HEK293T (cell line): ENCODE results near the gene ASIC3.

Experiments
- BHLHE40 ChIP-seq: fragments of 450-650 bp; IDR thresholded peaks from 2 replicates; pipeline ENCODE4 v1.6.1; 2016; ENCODE audit warnings: mild to moderate bottlenecking, moderate library complexity, borderline replicate concordance
- CTBP1 ChIP-seq: fragments of 450-650 bp; IDR thresholded peaks from 2 replicates; pipeline ENCODE4 v1.6.1; 2016; ENCODE audit warnings: borderline replicate concordance
- ELF4 ChIP-seq: fragments of 450-650 bp; IDR thresholded peaks from 2 replicates; pipeline ENCODE4 v1.6.1; 2017; ENCODE audit warnings: antibody characterized with exemption
- FOXA1 ChIP-seq: fragments of 450-650 bp; IDR thresholded peaks from 2 replicates; pipeline ENCODE4 v1.6.1; 2016; ENCODE audit warnings: mild to moderate bottlenecking
- FOXK2 ChIP-seq: fragments of 450-650 bp; IDR thresholded peaks from 2 replicates; pipeline ENCODE4 v1.6.1; 2016; ENCODE audit warnings: mild to moderate bottlenecking
- FOXM1 ChIP-seq: fragments of 450-650 bp; IDR thresholded peaks from 2 replicates; pipeline ENCODE4 v1.6.1; 2017; ENCODE audit warnings: mild to moderate bottlenecking, borderline replicate concordance
- HDGF ChIP-seq: fragments of 450-650 bp; IDR thresholded peaks from 2 replicates; pipeline ENCODE4 v1.6.1; 2017; ENCODE audit warnings: antibody characterized with exemption, borderline replicate concordance
- NFRKB ChIP-seq: fragments of 450-650 bp; IDR thresholded peaks from 2 replicates; pipeline ENCODE4 v1.6.1; 2016; ENCODE audit warnings: mild to moderate bottlenecking, moderate library complexity
- SP1 ChIP-seq: fragments of 450-650 bp; IDR thresholded peaks from 2 replicates; pipeline ENCODE4 v1.6.1; 2017
- TARDBP ChIP-seq: fragments of 450-650 bp; IDR thresholded peaks from 2 replicates; pipeline ENCODE4 v1.6.1; 2016
- ZNF384 ChIP-seq: fragments of 450-650 bp; IDR thresholded peaks from 2 replicates; pipeline ENCODE4 v1.6.1; 2016
- TF ChIP-seq, protein P1 (sequence below): fragments of 450-650 bp; IDR thresholded peaks from 2 replicates; pipeline ENCODE4 v1.6.1; 2016

DNA sequence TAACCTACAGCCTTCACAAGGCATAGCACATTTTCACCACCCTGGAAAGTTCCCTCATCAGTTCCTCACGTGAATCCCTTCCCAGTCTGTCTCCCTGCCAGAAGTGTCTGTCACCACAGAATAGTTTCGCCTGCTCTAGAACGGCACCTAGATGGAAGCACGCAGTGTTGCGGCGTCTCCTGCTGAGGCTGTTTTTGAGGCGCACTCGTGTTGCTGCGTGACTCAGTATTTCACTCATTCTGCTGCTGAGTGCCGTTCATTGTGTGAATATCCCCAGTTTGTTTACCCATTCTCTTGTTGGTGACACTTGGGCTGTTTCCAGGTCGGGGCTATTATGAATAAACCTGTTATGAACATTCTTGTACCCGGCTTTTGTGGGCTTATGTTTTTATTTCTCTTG is 44.8 kb upstream of the ASIC3 start:
- no peak for TF ChIP-seq FOXK2
- TF ChIP-seq FOXM1 = no peak
- TF ChIP-seq, protein P1, sequence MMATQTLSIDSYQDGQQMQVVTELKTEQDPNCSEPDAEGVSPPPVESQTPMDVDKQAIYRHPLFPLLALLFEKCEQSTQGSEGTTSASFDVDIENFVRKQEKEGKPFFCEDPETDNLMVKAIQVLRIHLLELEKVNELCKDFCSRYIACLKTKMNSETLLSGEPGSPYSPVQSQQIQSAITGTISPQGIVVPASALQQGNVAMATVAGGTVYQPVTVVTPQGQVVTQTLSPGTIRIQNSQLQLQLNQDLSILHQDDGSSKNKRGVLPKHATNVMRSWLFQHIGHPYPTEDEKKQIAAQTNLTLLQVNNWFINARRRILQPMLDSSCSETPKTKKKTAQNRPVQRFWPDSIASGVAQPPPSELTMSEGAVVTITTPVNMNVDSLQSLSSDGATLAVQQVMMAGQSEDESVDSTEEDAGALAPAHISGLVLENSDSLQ = no peak
- TF ChIP-seq CTBP1 = no peak
- no peak for TF ChIP-seq BHLHE40
- no peak for TF ChIP-seq FOXA1
- TF ChIP-seq TARDBP = no peak
- no peak for TF ChIP-seq SP1
- no peak for TF ChIP-seq HDGF
- no peak for TF ChIP-seq NFRKB
- no peak for TF ChIP-seq ZNF384
- TF ChIP-seq ELF4 = no peak
